ENCODE results near the gene FOXI1.
"Not testable (repeated sequence)": the region's sequence is repeated elsewhere in the genome, so short reads cannot be mapped to it uniquely, and the experiment has no call there.

FOXI1 gene

GRCh38 chr5:170126061-170126460, 20.4 kb downstream of the FOXI1 start:
- no peak for DNase-seq (ENCODE audit: low read depth in 3 of 3)

- DNase-seq (ENCODE audit: low read depth in 3 of 3) = no peak
Measured at GRCh38 chr5:170126626-170127025, 20.9 kb downstream of the FOXI1 start.

GRCh38 chr5:170131235-170131634, 25.5 kb downstream of the FOXI1 start:
- DNase-seq (ENCODE audit: low read depth in 3 of 3) = no peak

- DNase-seq (ENCODE audit: low read depth in 3 of 3) = no peak
Measured at GRCh38 chr5:170132269-170132975, 26.7 kb downstream of the FOXI1 start.

- no peak for DNase-seq (ENCODE audit: low read depth in 3 of 3)
Measured at GRCh38 chr5:170132976-170133448, 27.3 kb downstream of the FOXI1 start.

- DNase-seq (ENCODE audit: low read depth in 3 of 3) = no peak
Measured at GRCh38 chr5:170135796-170136490, 30.2 kb downstream of the FOXI1 start.

GRCh38 chr5:170136506-170136905, 30.8 kb downstream of the FOXI1 start:
- no peak for DNase-seq (ENCODE audit: low read depth in 3 of 3)

- no peak for DNase-seq (ENCODE audit: low read depth in 3 of 3)
Measured at GRCh38 chr5:170137694-170138214, 32.1 kb downstream of the FOXI1 start.

GRCh38 chr5:170138273-170138672, 32.6 kb downstream of the FOXI1 start:
- DNase-seq (ENCODE audit: low read depth in 3 of 3) = no peak

GRCh38 chr5:170139786-170140335, 34.2 kb downstream of the FOXI1 start:
- no peak for DNase-seq (ENCODE audit: low read depth in 3 of 3)

- DNase-seq (ENCODE audit: low read depth in 3 of 3) = not testable (repeated sequence)
Measured at GRCh38 chr5:170141196-170141595, 35.5 kb downstream of the FOXI1 start.

- no peak for DNase-seq (ENCODE audit: low read depth in 3 of 3)
Measured at GRCh38 chr5:170141636-170142035, 35.9 kb downstream of the FOXI1 start.

- no peak for DNase-seq (ENCODE audit: low read depth in 3 of 3)
Measured at GRCh38 chr5:170142196-170142595, 36.5 kb downstream of the FOXI1 start.

GRCh38 chr5:170143091-170143490, 37.4 kb downstream of the FOXI1 start:
- no peak for DNase-seq (ENCODE audit: low read depth in 3 of 3)

- no peak for DNase-seq (ENCODE audit: low read depth in 3 of 3)
Measured at GRCh38 chr5:170143710-170144109, 38.0 kb downstream of the FOXI1 start.

- no peak for DNase-seq (ENCODE audit: low read depth in 3 of 3)
Measured at GRCh38 chr5:170144286-170145023, 38.8 kb downstream of the FOXI1 start.

GRCh38 chr5:170145462-170145861, 39.8 kb downstream of the FOXI1 start:
- DNase-seq (ENCODE audit: low read depth in 3 of 3) = no peak

- DNase-seq (ENCODE audit: low read depth in 3 of 3) = no peak
Measured at GRCh38 chr5:170147051-170147752, 41.5 kb downstream of the FOXI1 start.

- DNase-seq (ENCODE audit: low read depth in 3 of 3) = no peak
Measured at GRCh38 chr5:170147753-170148264, 42.1 kb downstream of the FOXI1 start.

GRCh38 chr5:170148430-170149205, 42.9 kb downstream of the FOXI1 start:
- no peak for DNase-seq (ENCODE audit: low read depth in 3 of 3)

GRCh38 chr5:170149206-170149515, 43.5 kb downstream of the FOXI1 start:
- no peak for DNase-seq (ENCODE audit: low read depth in 3 of 3)
